ENCODE data around the gene TBX18. TPM values are rescaled to one million over a fixed set of nuclear protein-coding genes. Genes with fewer than 3 reads are reported as not detected.

Gene TBX18
- total and polyA plus RNA-seq, 9 of the 15 experiments (the other 6 are each of a cell fraction or from before 2014, with no cell fraction given): 4.0 to 36.1 (median 20.7) TPM

- H3K9me3 ChIP-seq (replicated peaks; ENCODE audit: control insufficient read depth, insufficient read depth, low read depth, low read length): no peaks in the 10 kb centered on the region
- in situ Hi-C loops (cut with MboI) (no loop called here), intact Hi-C loops (cut with micrococcal nuclease) (no loop called here)
- no peaks in the 10 kb centered on the region for H3K36me3 ChIP-seq (ENCODE audit: control insufficient read depth, insufficient read depth, low read length)
- no peaks in the 10 kb centered on the region for H3K27me3 ChIP-seq (ENCODE audit: control insufficient read depth in 2 of 2, insufficient read depth in 2 of 2, low read length in 2 of 2)
- no peaks in the 10 kb centered on the region for H3K4me1 ChIP-seq (replicated peaks in 1 of 2; ENCODE audit: control insufficient read depth in 2 of 2, insufficient read depth in 2 of 2, low read length in 2 of 2)
- no peak overlapping the region for H3K27ac ChIP-seq (ENCODE audit: extremely low read depth, low read depth, low read length)
- no peak overlapping the region for H3K9ac ChIP-seq (ENCODE audit: insufficient read depth in 1 of 2, low read depth in 2 of 2, low read length in 2 of 2)
- H2AFZ ChIP-seq (ENCODE audit: low read depth, low read length): no peak overlapping the region
- no peak overlapping the region for H3K4me3 ChIP-seq
- DNase-seq (ENCODE audit: extremely low read depth in 1 of 4, low spot score in 3 of 4) (no peak), ATAC-seq (no peak), FAIRE-seq (no peak)
- BruUV-seq (replicated peaks): no TSS peak
- ChIA-PET POLR2A (interaction anchor here (0.7 kb wide), 1 partner anchor 10 kb away, joined by 4 read pairs; no protein-coding TSS in a partner anchor), CTCF (ENCODE audit: low intra/inter-chr PET ratio) (no interaction called here)
- WGBS (ENCODE audit: insufficient coverage, low coverage, missing lambda C conversion rate): 9% methylated on average over 7 of the region's 7 CpGs
- TF ChIP-seq PCBP1 (IDR thresholded peaks at IDR 0.05; ENCODE audit: low read depth, low read length, poor library complexity, severe bottlenecking): no peak
- no peak for TF ChIP-seq EWSR1 (IDR thresholded peaks at IDR 0.05; ENCODE audit: borderline replicate concordance, low read depth, partially characterized antibody)
- TF ChIP-seq STAT5A (IDR thresholded peaks at IDR 0.05; ENCODE audit: borderline replicate concordance, low read length): no peak
- TF ChIP-seq MLX (CRISPR knock-in tag; conservative IDR thresholded peaks at IDR 0.05): no peak
- TF ChIP-seq E4F1 (CRISPR knock-in tag; IDR thresholded peaks at IDR 0.05; ENCODE audit: borderline replicate concordance): no peak
- no peak for TF ChIP-seq ELK1 (CRISPR knock-in tag; IDR thresholded peaks at IDR 0.05)
- TF ChIP-seq SIRT6 (IDR thresholded peaks at IDR 0.05; ENCODE audit: low read depth, low read length): no peak
- TF ChIP-seq RBM14 (IDR thresholded peaks at IDR 0.05; ENCODE audit: borderline replicate concordance, insufficient read depth, low read depth, low read length): no peak
- H4K20me1 ChIP-seq (replicated peaks; ENCODE audit: control insufficient read depth, insufficient read depth, low read length): no peaks in the 10 kb centered on the region
- H3K4me2 ChIP-seq (ENCODE audit: insufficient read depth, low read length): no peak overlapping the region
- H3K79me2 ChIP-seq (ENCODE audit: control insufficient read depth, insufficient read depth, low read length): no peaks in the 10 kb centered on the region
- H3K9me1 ChIP-seq (ENCODE audit: control insufficient read depth, insufficient read depth, low read length): no peaks in the 10 kb centered on the region
Measured at GRCh38 chr6:84688141-84688873, 76.1 kb downstream of the TBX18 start.
